Hematopoietic multipotent progenitor cell treated with erythropoietin and hydrocortisone succinate and interleukin-3 and kit ligand, for 15 days (in vitro differentiated cells): Measurements from ENCODE around the gene MPDZ.

Experiments
- DNase-seq: peaks from one replicate; pipeline ENCODE4 v3.0.0-alpha.2; 2015; ENCODE audit warnings: low spot score

The MPDZ gene

GRCh38 chr9:13137426-13137825 is 142.1 kb downstream of the MPDZ start:
- DNase-seq: no peak

GRCh38 chr9:13131991-13132390 is 147.5 kb downstream of the MPDZ start:
- DNase-seq: no peak

DNA sequence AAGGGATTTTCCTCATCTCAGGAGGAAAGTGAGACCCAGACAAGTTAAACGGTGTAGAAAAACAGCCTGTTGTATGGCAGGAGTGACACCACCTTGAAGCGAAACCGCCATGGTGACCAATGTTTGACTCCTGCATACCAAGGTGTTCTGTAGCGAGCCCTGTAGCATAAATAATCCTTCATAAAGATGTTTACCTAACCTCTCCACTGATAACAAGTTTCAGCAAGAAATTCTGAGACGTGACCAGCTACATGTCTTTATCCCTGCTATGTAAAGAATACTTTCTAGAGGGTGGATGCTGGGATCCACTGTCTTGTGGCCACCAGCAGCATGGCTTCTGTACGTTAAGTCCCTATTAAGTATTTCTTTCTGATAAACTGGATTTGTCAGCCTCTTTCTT is 148.1 kb downstream of the MPDZ start:
- DNase-seq: no peak

DNA sequence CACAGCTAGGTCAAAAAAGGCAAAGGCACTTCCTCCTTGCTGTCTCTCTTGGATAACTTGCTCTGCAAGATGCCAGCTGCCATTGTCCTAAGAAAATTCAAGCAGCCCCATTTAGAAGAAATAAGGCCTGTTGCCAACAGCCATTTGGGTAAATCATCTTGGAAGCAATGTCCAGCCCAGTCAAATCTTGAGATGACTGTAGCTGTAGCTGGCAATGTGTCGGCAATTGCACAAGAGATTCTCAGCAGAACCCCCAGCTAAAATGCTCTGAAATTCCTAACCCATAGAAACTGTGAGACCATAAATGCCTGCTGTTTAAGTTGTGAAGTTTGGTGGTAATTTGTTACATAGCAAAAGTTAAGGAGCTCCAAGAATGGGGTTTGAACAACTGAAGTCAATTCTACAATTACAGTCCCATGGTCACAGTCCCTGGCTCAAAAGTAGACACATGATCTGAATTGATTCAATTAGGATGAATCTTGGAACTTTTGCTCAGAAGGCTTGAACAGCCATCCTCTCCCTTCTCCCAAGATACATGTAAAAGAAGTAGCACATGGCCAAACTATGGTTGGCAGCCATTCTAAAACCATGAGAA is 151.1 kb downstream of the MPDZ start:
- DNase-seq: no peak

GRCh38 chr9:13127131-13127530 is 152.4 kb downstream of the MPDZ start:
- DNase-seq: no peak

DNA sequence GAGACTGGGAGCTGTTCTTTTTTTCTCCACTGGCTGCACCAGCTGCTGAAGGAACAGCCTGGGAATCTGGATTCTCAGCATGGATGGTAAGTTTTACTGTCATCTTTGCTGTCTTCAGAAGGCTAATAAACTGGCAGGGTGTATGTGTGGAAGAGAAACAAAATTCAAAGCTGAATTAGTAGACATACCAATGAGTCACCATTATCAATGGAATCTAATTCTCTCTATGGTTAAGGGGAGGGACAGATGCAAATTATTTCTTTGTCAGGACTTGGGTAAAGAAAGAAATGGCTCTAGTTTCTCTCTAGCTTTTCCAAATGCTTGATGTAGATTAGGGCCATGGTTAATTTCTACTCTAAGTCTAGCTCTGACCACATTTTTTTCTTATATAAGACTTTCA is 154.2 kb downstream of the MPDZ start:
- no peak for DNase-seq

DNA sequence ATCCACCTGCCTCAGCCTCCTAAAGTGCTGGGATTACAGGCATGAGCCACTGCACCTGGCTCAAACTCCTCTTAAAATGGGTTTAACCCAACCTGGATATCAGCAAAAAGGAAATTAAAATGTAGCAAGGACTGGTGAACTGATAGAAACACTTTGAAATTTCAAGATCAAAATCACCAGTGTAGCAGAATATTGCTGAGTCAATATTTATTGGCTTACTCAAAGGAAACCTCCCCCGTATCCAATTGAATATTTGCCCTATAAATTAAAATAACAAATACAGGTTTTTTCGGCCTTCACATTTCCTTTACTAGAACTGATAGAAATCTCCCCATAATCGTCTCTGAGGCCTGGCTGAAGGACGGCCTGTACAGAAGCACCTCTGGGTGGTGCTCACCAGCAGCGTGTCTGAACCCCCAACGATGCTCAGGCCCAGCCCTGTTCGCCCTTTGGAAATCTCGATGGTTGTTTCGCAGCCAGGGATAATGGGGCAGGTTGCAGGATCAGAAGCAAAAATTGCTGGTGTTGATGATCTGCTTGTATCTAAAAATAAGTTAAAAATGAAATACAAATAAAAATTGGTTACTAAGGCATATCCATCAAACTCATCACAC is 156.6 kb downstream of the MPDZ start:
- no peak for DNase-seq

GRCh38 chr9:13118313-13118712 is 161.2 kb downstream of the MPDZ start:
- DNase-seq: no peak

DNA sequence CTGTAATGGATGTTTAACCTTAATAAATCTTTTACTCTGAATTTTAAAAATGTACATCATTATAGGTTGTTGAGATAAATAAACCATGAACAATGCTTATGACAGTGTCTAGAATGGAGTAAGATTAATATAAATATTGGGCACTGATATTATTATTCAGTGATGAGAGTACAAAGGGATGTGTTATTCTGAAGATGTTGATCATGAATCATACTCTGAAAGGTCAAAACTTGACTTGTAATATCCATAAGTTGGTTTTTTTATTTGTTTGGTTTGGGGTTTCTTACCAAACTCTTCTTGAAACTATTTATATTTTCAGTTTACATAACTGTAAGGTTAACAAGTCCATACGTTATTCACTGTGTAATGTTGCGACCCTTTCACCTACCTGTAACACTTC is 163.2 kb downstream of the MPDZ start:
- no peak for DNase-seq

DNA sequence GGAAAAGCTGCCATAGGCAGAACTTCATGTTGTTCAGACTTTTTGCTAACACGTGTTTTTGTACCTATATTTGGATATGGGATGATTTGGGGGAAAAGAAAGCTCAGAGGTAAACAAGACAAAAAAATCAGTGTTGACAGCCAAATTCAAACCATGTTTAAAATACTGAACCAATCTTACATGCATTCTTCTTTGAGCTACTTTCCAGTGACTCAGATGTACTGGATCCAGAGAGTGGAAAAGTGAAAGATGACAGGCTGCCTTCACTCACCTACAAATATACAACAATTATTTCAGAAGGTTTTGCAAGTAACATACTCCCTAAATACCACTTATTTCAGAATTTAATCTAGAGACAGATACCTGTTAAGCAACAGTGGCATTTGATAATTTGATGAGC is 165.7 kb downstream of the MPDZ start:
- no peak for DNase-seq

GRCh38 chr9:13113216-13113615 is 166.3 kb downstream of the MPDZ start:
- DNase-seq: no peak

DNA sequence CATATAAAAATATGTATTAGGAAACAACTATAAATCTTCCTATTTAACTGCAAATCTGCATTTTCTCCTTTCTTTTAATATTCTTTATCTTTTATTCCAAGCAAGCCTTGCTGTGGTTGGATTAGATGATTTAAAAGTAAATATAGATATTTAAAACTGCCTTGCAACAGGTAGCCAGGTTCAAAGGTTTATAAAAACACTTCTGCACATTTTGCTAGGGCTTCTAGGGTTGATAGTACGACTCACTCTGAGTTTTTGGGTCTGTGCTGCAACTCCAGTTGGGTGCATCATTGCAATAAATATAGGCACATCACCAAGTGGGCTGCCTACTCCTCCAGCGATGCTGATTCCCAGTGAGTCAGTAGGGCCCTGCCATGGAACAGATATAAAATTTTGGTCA is 167.7 kb downstream of the MPDZ start:
- no peak for DNase-seq

- no peak for DNase-seq
These were observed 168.6 kb downstream of the MPDZ start for GRCh38 chr9:13110766-13111417.

DNA sequence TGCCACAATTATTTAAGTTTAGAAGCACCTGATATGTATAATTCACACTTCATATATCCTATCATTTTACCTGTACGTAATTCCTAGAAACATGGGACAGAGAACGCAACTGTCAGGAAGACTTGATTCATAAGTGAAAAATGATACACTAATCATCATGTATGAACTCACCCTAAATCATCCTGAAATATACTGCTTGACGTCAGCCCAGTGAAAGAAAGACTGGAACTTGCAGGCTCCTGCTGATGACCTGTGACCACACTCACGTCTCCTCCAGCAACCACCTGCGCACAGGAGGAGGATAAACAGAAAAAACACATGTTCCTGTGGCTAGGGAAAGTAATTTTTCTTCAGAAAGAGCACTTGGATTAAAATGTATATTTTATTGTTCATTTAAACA is 169.7 kb downstream of the MPDZ start:
- DNase-seq: no peak

- DNase-seq: no peak
These were observed 172.5 kb downstream of the MPDZ start for GRCh38 chr9:13107008-13107407.

GRCh38 chr9:13100914-13101572 is 178.4 kb downstream of the MPDZ start:
- no peak for DNase-seq

- DNase-seq: no peak
These were observed 184.4 kb downstream of the MPDZ start for GRCh38 chr9:13095056-13095455.

- no peak for DNase-seq
These were observed 188.9 kb downstream of the MPDZ start for GRCh38 chr9:13090628-13091027.

GRCh38 chr9:13089666-13090065 is 189.8 kb downstream of the MPDZ start:
- no peak for DNase-seq

DNA sequence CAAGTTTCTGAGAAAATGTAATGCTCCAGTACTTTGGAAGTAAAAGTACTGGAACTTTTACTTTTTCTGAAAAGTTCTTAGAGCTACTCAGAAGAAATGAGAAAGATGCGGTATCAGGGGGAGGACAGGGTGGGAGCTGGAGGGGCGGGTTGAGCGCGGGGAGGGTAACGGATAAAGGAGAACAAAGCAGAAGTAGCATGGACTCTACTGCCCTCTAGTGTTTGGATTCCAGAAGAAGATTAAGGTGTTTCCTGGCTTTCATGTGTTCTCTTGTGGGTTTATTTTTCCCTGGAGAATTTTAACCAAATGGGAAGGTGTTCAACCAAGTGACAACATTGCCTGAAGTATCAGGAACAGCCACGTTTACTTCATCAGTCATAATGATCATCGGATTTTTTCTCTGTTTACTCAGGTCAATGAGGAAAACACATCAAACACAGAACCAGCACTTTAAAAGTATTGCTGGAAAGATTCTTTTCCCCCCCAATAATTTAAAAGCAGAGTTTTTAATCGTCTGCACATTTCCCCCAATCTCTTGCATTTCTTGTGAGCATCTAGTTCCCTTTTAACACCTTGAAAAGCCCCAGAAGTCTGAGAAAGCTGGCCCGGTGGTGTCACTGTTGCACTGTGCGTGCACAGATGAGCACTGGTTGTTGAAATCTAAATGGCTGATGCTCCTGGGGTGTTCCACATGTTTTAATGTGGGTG is 190.6 kb downstream of the MPDZ start:
- DNase-seq: peak; percentile 27

GRCh38 chr9:13083963-13084528 is 195.4 kb downstream of the MPDZ start:
- no peak for DNase-seq

- no peak for DNase-seq
These were observed 196.1 kb downstream of the MPDZ start for GRCh38 chr9:13083366-13083765.
